GM12801 (cell line): Measurements from ENCODE around the gene RAD51B.

ENCODE experiments used
- CTCF ChIP-seq: IDR thresholded peaks from one replicate; pipeline ENCODE4 v1.5.1; 2011; ENCODE audit warnings: control low read depth; ENCODE audit not compliant: insufficient read length; ENCODE audit errors: extremely low read depth

Gene RAD51B

GRCh38 chr14:68291820-68292219, 472.2 kb downstream of the RAD51B start:
- no peak for TF ChIP-seq CTCF

DNA sequence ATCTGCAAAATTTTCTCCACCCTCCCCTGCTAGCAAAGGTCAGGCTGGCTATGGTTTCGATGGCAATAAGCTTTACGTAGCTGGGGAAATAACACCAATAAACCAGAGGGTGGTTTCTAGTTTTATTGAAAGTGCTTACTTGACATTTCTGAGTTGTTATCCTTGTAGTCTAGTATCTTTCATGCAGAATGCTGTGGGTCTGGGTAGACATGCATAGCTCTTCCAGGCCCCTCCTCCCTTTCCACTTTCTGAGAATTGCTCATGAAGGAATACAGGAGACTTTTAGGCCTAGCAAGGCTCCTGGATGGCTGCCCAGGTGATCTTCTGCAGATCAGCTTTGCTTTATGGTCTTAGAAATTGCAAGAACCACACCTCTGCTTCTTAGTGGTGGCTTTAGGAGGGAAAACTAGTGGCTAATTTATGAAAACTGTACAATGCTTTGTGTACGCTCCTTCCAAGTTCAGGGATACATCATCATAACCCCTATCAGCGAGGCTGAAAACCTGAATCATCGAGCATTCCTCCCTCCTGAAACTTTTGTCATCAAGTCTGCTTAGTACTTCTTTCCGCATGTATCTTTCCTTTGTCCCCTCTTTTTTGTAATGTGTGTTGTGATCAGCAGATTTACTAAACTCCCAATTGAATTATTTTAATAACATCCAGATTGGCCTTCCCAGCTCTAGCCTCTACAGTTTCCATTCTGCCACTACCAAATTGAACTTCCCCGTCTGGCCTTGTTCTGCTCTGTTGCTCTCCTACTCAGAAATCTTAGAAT, 473.0 kb downstream of the RAD51B start:
- no peak for TF ChIP-seq CTCF

- TF ChIP-seq CTCF: no peak
These were observed 473.8 kb downstream of the RAD51B start for GRCh38 chr14:68293404-68293803.

- TF ChIP-seq CTCF: no peak
These were observed 475.8 kb downstream of the RAD51B start for GRCh38 chr14:68295316-68295816.

GRCh38 chr14:68297039-68297438, 477.5 kb downstream of the RAD51B start:
- no peak for TF ChIP-seq CTCF

DNA sequence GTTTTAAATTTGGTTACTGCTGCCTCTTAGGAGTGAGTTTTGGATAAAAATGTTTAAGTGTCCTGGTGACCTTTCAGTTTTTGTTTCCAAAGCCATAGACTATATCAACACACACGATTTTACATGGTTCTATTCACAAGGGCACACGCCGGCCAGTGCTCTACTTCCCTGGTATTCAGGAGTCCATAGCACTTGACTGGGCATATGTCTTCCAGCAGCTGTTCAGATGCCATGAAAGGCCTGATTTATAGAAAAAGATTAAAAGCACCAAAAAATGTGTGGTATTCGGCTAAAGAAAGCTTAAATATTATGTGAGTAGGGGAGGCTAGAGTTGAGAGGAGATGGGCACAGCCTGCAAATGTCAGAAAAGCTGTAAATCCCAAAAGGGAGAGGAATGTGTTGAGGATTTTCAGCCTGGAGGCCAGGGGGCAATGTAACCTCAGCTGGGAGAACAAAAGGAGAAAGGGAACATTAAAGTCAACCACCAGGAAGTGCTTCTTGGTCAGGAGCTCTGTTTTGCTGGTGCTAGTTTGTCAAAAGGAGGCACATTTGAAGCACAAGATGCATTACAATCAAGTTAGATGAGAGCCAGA, 478.4 kb downstream of the RAD51B start:
- no peak for TF ChIP-seq CTCF

- no peak for TF ChIP-seq CTCF
These were observed 481.0 kb downstream of the RAD51B start for GRCh38 chr14:68300608-68301007.
